ENCODE results near the gene ARPC5. TPM values are rescaled to one million over a fixed set of nuclear protein-coding genes. Genes with fewer than 3 reads are reported as not detected.

The ARPC5 gene
- total RNA-seq, 2 experiments from 2014 or later = 271 to 274 TPM

- Mint-ChIP-seq H3K4me1 (ENCODE audit: low read depth) (peaks cover 1% of the 10 kb centered on the region), H3K4me3 (no peak overlapping the region), H3K27me3 (ENCODE audit: low read depth) (peaks cover 5% of the 10 kb centered on the region), H3K27ac (no peak overlapping the region), H3K36me3 (ENCODE audit: low read depth) (no peaks in the 10 kb centered on the region), H3K9me3 (ENCODE audit: insufficient read depth) (no peaks in the 10 kb centered on the region)
- CTCF ChIA-PET = interaction anchor here (1.0 kb wide), 1 partner anchor 9 kb away, joined by 3 read pairs; no protein-coding TSS in a partner anchor
- ATAC-seq (no peak), DNase-seq (no peak)
- POLR2A ChIA-PET = no interaction called here
Observed at GRCh38 chr1:183642166-183642565, 6.6 kb upstream of the ARPC5 start.

- no peak for ATAC-seq
- no peaks in the 10 kb centered on the region for H3K9me3 Mint-ChIP-seq (ENCODE audit: insufficient read depth)
- no peak for DNase-seq
- no peak overlapping the region for H3K27ac Mint-ChIP-seq
- H3K27me3 Mint-ChIP-seq (ENCODE audit: low read depth) = peaks cover 15% of the 10 kb centered on the region
- H3K4me1 Mint-ChIP-seq (ENCODE audit: low read depth) = peaks cover 14% of the 10 kb centered on the region
- H3K36me3 Mint-ChIP-seq (ENCODE audit: low read depth) = peaks cover 6% of the 10 kb centered on the region
- ChIA-PET CTCF (interaction anchor here (1.6 kb wide), 1 partner anchor 15 kb away, joined by 4 read pairs; no protein-coding TSS in a partner anchor), POLR2A (no interaction called here)
- H3K4me3 Mint-ChIP-seq = no peak overlapping the region
Observed at GRCh38 chr1:183640193-183640592, 4.6 kb upstream of the ARPC5 start.

DNA sequence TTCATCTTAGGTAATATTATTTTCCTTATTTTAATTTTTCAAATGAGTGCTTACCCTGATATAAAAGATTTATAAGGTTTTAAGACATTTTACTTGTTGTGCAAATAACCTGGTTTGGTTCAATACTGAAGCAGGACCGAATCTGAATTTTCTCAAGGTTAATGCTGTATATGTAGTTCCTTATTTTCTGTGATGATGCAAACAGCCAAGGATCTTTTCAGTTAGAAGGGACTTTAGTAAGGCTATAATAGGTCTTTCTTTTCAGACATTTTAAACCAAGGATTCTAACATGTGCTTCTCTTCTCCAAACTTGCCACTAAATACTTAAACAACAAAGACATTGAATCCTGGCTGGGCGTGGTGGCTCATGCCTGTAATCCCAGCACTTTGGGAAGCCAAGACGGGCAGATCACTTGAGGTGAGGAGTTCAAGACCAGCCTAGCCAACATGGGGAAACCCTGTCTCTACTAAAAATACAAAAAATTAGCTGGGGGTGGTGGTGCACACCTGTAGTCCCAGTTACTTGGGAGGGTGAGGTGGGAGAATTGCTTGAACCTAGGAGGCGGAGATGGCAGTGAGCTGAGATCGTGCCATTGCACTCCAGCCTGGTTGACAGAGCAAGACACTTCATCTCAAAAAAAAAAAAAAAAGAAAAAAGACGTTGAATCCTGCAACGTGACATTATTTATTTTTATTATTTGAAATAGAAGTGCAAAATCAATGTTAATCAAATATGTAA is 3.2 kb upstream of the ARPC5 start:
- POLR2A ChIA-PET = no interaction called here
- Mint-ChIP-seq H3K27me3 (ENCODE audit: low read depth) (peaks cover 15% of the 10 kb centered on the region), H3K36me3 (ENCODE audit: low read depth) (peaks cover 11% of the 10 kb centered on the region), H3K4me3 (no peak overlapping the region), H3K27ac (no peak overlapping the region), H3K9me3 (ENCODE audit: insufficient read depth) (no peaks in the 10 kb centered on the region), H3K4me1 (ENCODE audit: low read depth) (peaks cover 14% of the 10 kb centered on the region)
- ATAC-seq (no peak), DNase-seq (no peak)
- CTCF ChIA-PET = no interaction called here

DNA sequence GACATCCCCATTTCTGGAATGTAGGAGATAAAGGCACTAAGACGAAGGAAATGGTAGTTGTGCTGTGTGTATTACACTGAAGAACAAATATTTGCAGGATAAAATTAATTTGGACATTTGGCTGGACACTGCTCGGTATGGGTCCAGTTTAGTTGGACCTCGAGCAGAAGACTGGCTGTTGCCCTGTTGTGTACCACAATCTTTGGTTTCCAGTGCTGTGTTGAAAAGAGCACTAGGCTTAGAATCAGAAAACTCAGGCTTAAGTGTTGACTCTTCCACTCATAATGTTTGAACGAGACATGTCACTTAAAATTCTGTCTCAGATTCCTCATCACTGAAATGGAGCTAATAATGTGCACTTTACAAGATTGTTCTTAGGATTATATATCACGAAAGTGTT is 1.2 kb upstream of the ARPC5 start:
- Mint-ChIP-seq H3K4me3 (peak overlapping the region; percentile 100), H3K27me3 (ENCODE audit: low read depth) (peaks cover 15% of the 10 kb centered on the region), H3K27ac (no peak overlapping the region), H3K9me3 (ENCODE audit: insufficient read depth) (no peaks in the 10 kb centered on the region), H3K36me3 (ENCODE audit: low read depth) (peaks cover 26% of the 10 kb centered on the region), H3K4me1 (ENCODE audit: low read depth) (peaks cover 26% of the 10 kb centered on the region)
- ChIA-PET CTCF (interaction anchor here (1.4 to 1.9 kb wide), 2 partner anchors 16 to 19 kb away, joined by 4 to 12 read pairs; partner anchors contain the start of gene APOBEC4), POLR2A (interaction anchor here (0.7 kb wide), 1 partner anchor 1098 kb away, joined by 3 read pairs; no protein-coding TSS in a partner anchor)
- DNase-seq (no peak), ATAC-seq (no peak)

DNA sequence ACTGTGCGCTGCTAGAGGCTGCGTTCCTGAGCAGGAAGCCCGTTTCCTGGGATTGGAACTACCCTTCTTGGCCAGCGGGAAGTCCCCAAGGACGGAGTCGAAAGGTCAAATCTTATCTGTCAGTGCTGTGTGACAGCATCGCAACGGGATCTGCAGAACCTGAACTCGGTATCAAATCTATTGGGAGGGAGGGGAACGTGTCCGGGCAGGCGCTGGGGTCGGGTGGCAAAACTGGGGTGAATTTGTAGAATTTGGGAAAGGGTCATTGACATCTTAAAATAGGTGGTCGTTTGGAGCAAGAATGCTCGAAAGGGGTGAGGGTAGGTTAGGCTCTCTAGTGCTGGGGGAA is 725 bp upstream of the ARPC5 start:
- H3K36me3 Mint-ChIP-seq (ENCODE audit: low read depth) = peaks cover 29% of the 10 kb centered on the region
- CTCF ChIA-PET = interaction anchor here (1.6 to 4.8 kb wide), 3 partner anchors 19 to 278 kb away, joined by 4 to 34 read pairs (median 12); no protein-coding TSS in a partner anchor
- H3K27ac Mint-ChIP-seq = peak overlapping the region; percentile 99
- DNase-seq (no peak), ATAC-seq (no peak)
- H3K27me3 Mint-ChIP-seq (ENCODE audit: low read depth) = peaks cover 12% of the 10 kb centered on the region
- H3K9me3 Mint-ChIP-seq (ENCODE audit: insufficient read depth) = no peaks in the 10 kb centered on the region
- POLR2A ChIA-PET = interaction anchor here (0.6 to 3.4 kb wide), 3 partner anchors 8 to 707 kb away, joined by 3 to 29 read pairs (median 4); partner anchors contain the start of gene APOBEC4
- H3K4me3 Mint-ChIP-seq = peak overlapping the region; percentile 100
- H3K4me1 Mint-ChIP-seq (ENCODE audit: low read depth) = peaks cover 28% of the 10 kb centered on the region

GRCh38 chr1:183635099-183635605 is 431 bp downstream of the ARPC5 start:
- peak overlapping the region; percentile 100 for H3K4me3 Mint-ChIP-seq
- POLR2A ChIA-PET = interaction anchor here (1.0 to 3.4 kb wide), 3 partner anchors 9 to 19 kb away, joined by 3 to 29 read pairs (median 4); partner anchors contain the start of gene APOBEC4
- CTCF ChIA-PET = interaction anchor here (1.6 to 4.8 kb wide), 2 partner anchors 20 to 280 kb away, joined by 4 to 34 read pairs; no protein-coding TSS in a partner anchor
- H3K36me3 Mint-ChIP-seq (ENCODE audit: low read depth) = peaks cover 37% of the 10 kb centered on the region
- H3K4me1 Mint-ChIP-seq (ENCODE audit: low read depth) = peaks cover 36% of the 10 kb centered on the region
- H3K9me3 Mint-ChIP-seq (ENCODE audit: insufficient read depth) = no peaks in the 10 kb centered on the region
- DNase-seq = peak; percentile 33
- peaks cover 11% of the 10 kb centered on the region for H3K27me3 Mint-ChIP-seq (ENCODE audit: low read depth)
- peak overlapping the region; percentile 99 for H3K27ac Mint-ChIP-seq
- ATAC-seq = peak; percentile 7

DNA sequence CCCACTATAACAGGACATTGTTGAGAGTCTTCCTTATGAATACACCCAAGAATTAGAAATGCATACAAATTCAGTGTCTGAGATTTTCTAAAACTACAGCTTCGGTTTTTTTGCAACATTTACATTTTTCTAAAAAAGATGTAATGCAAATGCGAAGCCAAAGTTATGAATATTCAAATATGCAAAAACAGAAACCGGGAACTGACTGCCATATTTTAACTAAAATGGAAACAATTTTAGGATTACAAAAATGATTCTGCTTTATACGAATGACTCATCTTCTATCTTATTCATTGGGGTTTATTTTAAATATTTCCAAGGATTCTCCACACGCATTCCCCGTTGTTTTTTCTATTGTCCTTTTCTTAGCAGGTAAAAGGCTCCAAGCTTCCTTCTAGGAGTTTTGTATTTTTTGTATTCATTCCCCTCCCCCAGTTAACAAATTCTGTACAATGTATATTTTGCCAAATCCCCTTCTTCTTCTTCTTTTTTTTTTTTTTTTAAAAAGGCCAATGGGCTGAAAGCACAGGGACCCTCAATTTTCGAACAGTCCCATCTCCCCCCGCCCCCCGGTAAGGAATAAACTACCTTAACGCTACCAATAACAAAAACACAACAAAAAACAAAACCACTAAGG is 1.0 kb downstream of the ARPC5 start:
- H3K4me1 Mint-ChIP-seq (ENCODE audit: low read depth) = peaks cover 36% of the 10 kb centered on the region
- peaks cover 40% of the 10 kb centered on the region for H3K36me3 Mint-ChIP-seq (ENCODE audit: low read depth)
- H3K27ac Mint-ChIP-seq = peak overlapping the region; percentile 89
- ChIA-PET CTCF (interaction anchor here (0.7 to 4.8 kb wide), 16 partner anchors 9 to 417 kb away, joined by 3 to 52 read pairs (median 4); partner anchors contain the start of genes APOBEC4 and TSEN15), POLR2A (interaction anchor here (0.9 to 3.4 kb wide), 4 partner anchors 9 to 162 kb away, joined by 3 to 29 read pairs (median 3); partner anchors contain the start of genes APOBEC4 and SMG7)
- H3K4me3 Mint-ChIP-seq = peak overlapping the region; percentile 100
- no peaks in the 10 kb centered on the region for H3K9me3 Mint-ChIP-seq (ENCODE audit: insufficient read depth)
- ATAC-seq = no peak
- no peak for DNase-seq
- peaks cover 11% of the 10 kb centered on the region for H3K27me3 Mint-ChIP-seq (ENCODE audit: low read depth)

DNA sequence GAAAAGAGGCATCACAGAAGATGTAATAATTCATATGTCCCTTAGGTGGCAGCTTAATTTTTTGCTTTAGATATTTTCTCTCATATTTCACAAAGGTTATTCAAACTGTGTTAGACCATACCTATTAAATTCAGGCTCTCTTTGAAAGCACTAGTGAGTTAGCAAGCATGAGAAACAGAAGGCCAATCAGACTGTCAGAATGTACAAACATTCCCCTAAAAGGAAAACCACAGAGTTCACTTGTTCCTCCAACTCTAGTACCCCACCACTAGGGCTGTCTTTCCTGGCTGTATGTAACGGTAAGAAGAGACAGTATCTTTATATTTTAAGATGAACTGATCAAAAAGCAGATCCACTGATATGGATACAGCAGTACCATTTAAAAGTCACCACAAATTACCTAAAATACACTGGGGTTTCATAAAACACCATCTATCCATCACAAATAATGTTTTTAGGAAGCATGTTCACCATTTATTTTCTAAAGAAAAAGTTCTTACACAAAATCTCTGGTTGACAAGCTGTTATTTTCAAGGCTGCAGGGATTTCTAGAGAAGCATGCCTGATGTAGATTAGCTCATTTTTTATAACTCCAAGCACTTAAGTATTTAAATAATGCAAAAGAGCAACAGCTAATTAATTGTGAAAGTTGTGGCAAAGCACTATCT is 1.8 kb downstream of the ARPC5 start:
- H3K36me3 Mint-ChIP-seq (ENCODE audit: low read depth) = peaks cover 46% of the 10 kb centered on the region
- peak; percentile 51 for DNase-seq

GRCh38 chr1:183632964-183633363 is 2.6 kb downstream of the ARPC5 start:
- H3K4me1 Mint-ChIP-seq (ENCODE audit: low read depth) = peaks cover 47% of the 10 kb centered on the region
- H3K27me3 Mint-ChIP-seq (ENCODE audit: low read depth) = peaks cover 11% of the 10 kb centered on the region
- no peaks in the 10 kb centered on the region for H3K9me3 Mint-ChIP-seq (ENCODE audit: insufficient read depth)
- peak; percentile 13 for ATAC-seq
- H3K4me3 Mint-ChIP-seq = peak overlapping the region; percentile 100
- peak; percentile 49 for DNase-seq
- peaks cover 54% of the 10 kb centered on the region for H3K36me3 Mint-ChIP-seq (ENCODE audit: low read depth)
- ChIA-PET CTCF (interaction anchor here (0.6 to 4.8 kb wide), 18 partner anchors 9 to 282 kb away, joined by 3 to 52 read pairs (median 4); partner anchors contain the start of gene APOBEC4), POLR2A (interaction anchor here (1.1 to 3.4 kb wide), 3 partner anchors 21 to 160 kb away, joined by 3 to 29 read pairs (median 4); partner anchors contain the start of gene APOBEC4)
- peak overlapping the region; percentile 70 for H3K27ac Mint-ChIP-seq

More for the DNA sequence above, 1.8 kb downstream of the ARPC5 start:
- CTCF ChIA-PET = interaction anchor here (0.6 to 4.8 kb wide), 23 partner anchors 8 to 418 kb away, joined by 3 to 52 read pairs (median 4); partner anchors contain the start of genes APOBEC4 and TSEN15
- no peaks in the 10 kb centered on the region for H3K9me3 Mint-ChIP-seq (ENCODE audit: insufficient read depth)
- ATAC-seq = peak; percentile 29
- H3K27ac Mint-ChIP-seq = peak overlapping the region; percentile 89
- peak overlapping the region; percentile 100 for H3K4me3 Mint-ChIP-seq
- POLR2A ChIA-PET = interaction anchor here (0.9 to 3.4 kb wide), 6 partner anchors 8 to 161 kb away, joined by 3 to 29 read pairs (median 3); partner anchors contain the start of genes APOBEC4 and SMG7
- peaks cover 11% of the 10 kb centered on the region for H3K27me3 Mint-ChIP-seq (ENCODE audit: low read depth)
- peaks cover 39% of the 10 kb centered on the region for H3K4me1 Mint-ChIP-seq (ENCODE audit: low read depth)

DNA sequence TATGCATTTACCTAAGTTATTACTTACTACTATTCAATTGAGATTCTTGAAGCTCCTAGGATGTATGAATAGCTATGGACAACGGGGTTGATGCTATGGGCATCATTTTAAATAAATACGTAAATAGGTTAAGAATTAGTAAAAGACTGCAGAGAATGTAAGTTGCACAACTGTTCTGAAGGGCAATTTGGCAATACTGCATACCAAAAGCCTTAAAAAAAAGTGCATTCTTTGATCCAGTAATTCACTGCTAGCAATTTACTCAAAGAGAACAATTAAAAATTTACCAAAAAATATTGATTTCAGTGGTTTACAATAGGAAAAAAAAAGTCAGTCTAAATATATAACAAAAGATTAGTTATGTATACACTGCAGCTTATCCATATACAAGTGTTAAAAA is 3.5 kb downstream of the ARPC5 start:
- Mint-ChIP-seq H3K9me3 (ENCODE audit: insufficient read depth) (no peaks in the 10 kb centered on the region), H3K27ac (no peak overlapping the region), H3K4me1 (ENCODE audit: low read depth) (peaks cover 48% of the 10 kb centered on the region), H3K4me3 (peak overlapping the region; percentile 100), H3K27me3 (ENCODE audit: low read depth) (peaks cover 10% of the 10 kb centered on the region), H3K36me3 (ENCODE audit: low read depth) (peaks cover 56% of the 10 kb centered on the region)
- no peak for DNase-seq
- ChIA-PET POLR2A (interaction anchor here (0.7 kb wide), 1 partner anchor 185 kb away, joined by 3 read pairs; no protein-coding TSS in a partner anchor), CTCF (interaction anchor here (0.9 to 4.8 kb wide), 7 partner anchors 9 to 283 kb away, joined by 3 to 52 read pairs (median 15); partner anchors contain the start of gene APOBEC4)
- no peak for ATAC-seq

DNA sequence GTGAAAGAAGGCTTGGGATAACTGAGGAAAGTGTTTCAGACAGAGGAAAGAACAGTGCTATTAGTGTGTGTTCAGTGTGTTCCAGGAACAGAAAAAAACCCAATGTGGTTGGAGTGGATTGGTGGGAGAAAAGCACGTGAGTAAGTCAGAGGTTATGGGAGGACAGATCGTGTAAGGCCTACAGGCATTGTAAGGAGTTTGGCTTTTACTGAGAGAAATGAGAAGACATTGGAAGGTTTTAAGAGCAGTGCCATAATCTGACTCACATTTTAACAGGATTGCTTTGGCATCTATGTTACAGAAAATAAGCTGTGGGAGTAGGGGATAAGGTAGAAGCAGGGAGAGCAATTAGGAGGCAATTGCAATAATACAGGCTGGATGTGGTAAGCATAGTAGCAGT is 4.8 kb downstream of the ARPC5 start:
- Mint-ChIP-seq H3K27ac (peak overlapping the region; percentile 51), H3K36me3 (ENCODE audit: low read depth) (peaks cover 62% of the 10 kb centered on the region), H3K4me1 (ENCODE audit: low read depth) (peaks cover 40% of the 10 kb centered on the region), H3K27me3 (ENCODE audit: low read depth) (no peaks in the 10 kb centered on the region), H3K4me3 (peak overlapping the region; percentile 45), H3K9me3 (ENCODE audit: insufficient read depth) (no peaks in the 10 kb centered on the region)
- DNase-seq = no peak
- POLR2A ChIA-PET = no interaction called here
- no peak for ATAC-seq
- CTCF ChIA-PET = interaction anchor here (0.9 to 1.3 kb wide), 2 partner anchors 54 to 285 kb away, joined by 3 to 4 read pairs; no protein-coding TSS in a partner anchor

Data from activated CD8-positive, alpha-beta T cell treated with anti-CD3 and anti-CD28 coated beads, Interleukin-2, amount 10 ng/mL, durations not matched to agents 7 days and 5 days (primary cell).